HepG2 (cell line): ENCODE measurements around the gene SKIC2. TPM values are rescaled to one million over a fixed set of nuclear protein-coding genes. Genes with fewer than 3 reads are reported as not detected.

Source experiments
- AKAP8 ChIP-seq: sonication (generic); formaldehyde crosslinking; IDR thresholded peaks from 2 replicates; pipeline ENCODE4 v1.5.1; 2020; ENCODE audit warnings: mild to moderate bottlenecking, missing genetic modification reagents
- BHLHE40 ChIP-seq: IDR thresholded peaks from 2 replicates; pipeline ENCODE4 v1.6.1; 2011; ENCODE audit warnings: low read length, improper control_type of control experiment
- CBX5 ChIP-seq: sonication (generic); formaldehyde crosslinking; IDR thresholded peaks from 2 replicates; pipeline ENCODE4 v1.4.0; 2020; ENCODE audit warnings: missing genetic modification reagents, borderline replicate concordance
- GRHL1 ChIP-seq: sonication (generic); formaldehyde crosslinking; conservative IDR thresholded peaks from 2 replicates; pipeline ENCODE4 v1.8.0; 2022; ENCODE audit warnings: missing genetic modification reagents
- KLF11 ChIP-seq: IDR thresholded peaks from 2 replicates; pipeline ENCODE4 v1.6.1; 2016; ENCODE audit warnings: missing compliant biosample characterization
- MLLT10 ChIP-seq: sonication (generic); formaldehyde crosslinking; IDR thresholded peaks from 2 replicates; pipeline ENCODE4 v1.4.0; 2020; ENCODE audit warnings: missing genetic modification reagents
- NFAT5 ChIP-seq: sonication (generic); formaldehyde crosslinking; IDR thresholded peaks from 2 replicates; pipeline ENCODE4 v1.4.0; 2020; ENCODE audit warnings: missing genetic modification reagents
- NFYC ChIP-seq: IDR thresholded peaks from 2 replicates; pipeline ENCODE4 v1.6.1; 2016; ENCODE audit warnings: missing genetic modification reagents, missing compliant biosample characterization
- RAD21 ChIP-seq: fragments of 450-650 bp; formaldehyde crosslinking; IDR thresholded peaks from 2 replicates; pipeline ENCODE4 v1.5.0; 2020; ENCODE audit warnings: mild to moderate bottlenecking
- REST ChIP-seq, 2 experiments: IDR thresholded peaks; 2 replicates each; pipeline ENCODE4 v1.6.1; 2011 to 2012; ENCODE audit warnings: low read length in 2 of 2, borderline replicate concordance in 1 of 2, low read depth in 1 of 2, mild to moderate bottlenecking in 1 of 2, moderate library complexity in 1 of 2
- RFXAP ChIP-seq: sonication (generic); formaldehyde crosslinking; IDR thresholded peaks from 2 replicates; pipeline ENCODE4 v1.4.0; 2020; ENCODE audit warnings: missing genetic modification reagents, borderline replicate concordance
- SOX5 ChIP-seq: IDR thresholded peaks from 2 replicates; pipeline ENCODE4 v1.6.1; 2016; ENCODE audit warnings: borderline replicate concordance
- THAP11 ChIP-seq: IDR thresholded peaks from 2 replicates; pipeline ENCODE4 v1.6.1; 2016; ENCODE audit warnings: missing biosample characterization, missing genetic modification reagents
- ZMAT3 ChIP-seq: sonication (generic); formaldehyde crosslinking; conservative IDR thresholded peaks from 2 replicates; pipeline ENCODE4 v1.7.0; 2021; ENCODE audit warnings: missing genetic modification reagents
- ZNF510 ChIP-seq: sonication (generic); formaldehyde crosslinking; IDR thresholded peaks from 2 replicates; pipeline ENCODE4 v1.4.0; 2020; ENCODE audit warnings: low read depth, mild to moderate bottlenecking, missing genetic modification reagents
- ZNF839 ChIP-seq: sonication (generic); formaldehyde crosslinking; IDR thresholded peaks from 2 replicates; pipeline ENCODE4 v1.4.0; 2020; ENCODE audit warnings: missing genetic modification reagents, mild to moderate bottlenecking, borderline replicate concordance
- polyA plus RNA-seq, 8 experiments: library from polyadenylated mRNA; depleted of rRNA in 3 of 8; stranded (reverse) in 7 of 8; unstranded in 1 of 8; fragments of >200 nt; fragmentation: Illumina TruSeq in 4 of 8; extraction: Trizol in 4 of 8; gene quantifications; 2 replicates each; pipeline versions ENCODE4 v1.2.1 to v1.2.3, GENCODE V29; 2011 to 2016; ENCODE audit warnings: low read depth in 4 of 8, missing spikeins in 1 of 8, mixed read lengths in 1 of 8; ENCODE audit not compliant: insufficient read depth in 1 of 8
- total RNA-seq, 5 experiments: library from RNA; depleted of rRNA; stranded (reverse); fragments of >200 nt; fragmentation: Illumina TruSeq; extraction: Trizol; gene quantifications; 2 replicates each; pipeline ENCODE4 v1.2.3, GENCODE V29; 2016; ENCODE audit warnings: low read depth in 1 of 5

SKIC2 gene
- total and polyA plus RNA-seq, 2 of the 13 experiments (the other 11 are each of a cell fraction or from before 2014, with no cell fraction given) = 67.1 to 68.4 TPM

- TF ChIP-seq NFYC (CRISPR knock-in tag) (no peak), NFAT5 (CRISPR knock-in tag) (no peak), REST (IDR thresholded peaks at IDR 0.05; ENCODE audit: borderline replicate concordance in 1 of 2, low read depth in 1 of 2, low read length in 2 of 2) (no peak), BHLHE40 (no peak), KLF11 (CRISPR knock-in tag) (no peak), ZNF510 (CRISPR knock-in tag) (no peak), RFXAP (CRISPR knock-in tag) (no peak), RAD21 (CRISPR knock-in tag) (peak; percentile 97), GRHL1 (CRISPR knock-in tag) (no peak), CBX5 (CRISPR knock-in tag) (peak; percentile 44; the same call in 1 of the 2 replicates), ZNF839 (CRISPR knock-in tag) (no peak), MLLT10 (CRISPR knock-in tag) (no peak), ZMAT3 (no peak), AKAP8 (CRISPR knock-in tag) (0 out of 2 replicates have a peak, but pooled peaks have one; percentile 61), THAP11 (peak; percentile 44; the same call in 1 of the 2 replicates), SOX5 (no peak)
These were observed 6.7 kb upstream of the SKIC2 start (continued) for GRCh38 chr6:31952140-31952805.
